Suprapubic skin (tissue), 3 donors: ENCODE data around the gene KBTBD3.

Source experiments
- CTCF ChIP-seq, 2 donors: fragments of 200-600 bp in 1 of 2; fragments of 450-650 bp in 1 of 2; sonication (generic) in 1 of 2; IDR thresholded peaks; one replicate each; pipeline ENCODE4 v1.5.1; 2016 to 2019; ENCODE audit warnings: antibody characterized with exemption in 2 of 2, mild to moderate bottlenecking in 1 of 2, moderate library complexity in 1 of 2
- POLR2A ChIP-seq, 2 donors: fragments of 450-650 bp; IDR thresholded peaks; one replicate each; pipeline ENCODE4 v1.6.1; 2017; ENCODE audit warnings: antibody characterized with exemption in 2 of 2, mild to moderate bottlenecking in 2 of 2, moderate library complexity in 2 of 2

GRCh38 chr11:106059617-106060016 is 17.5 kb downstream of the KBTBD3 start:
- TF ChIP-seq POLR2A (IDR thresholded peaks at IDR 0.05) (no peak), CTCF (IDR thresholded peaks at IDR 0.05) (no peak)
